NCI-H82 (cell line): ENCODE data around the gene HOXB4.

Experiments used
- DNase-seq: peaks from one replicate; lab custom pipeline; 2025; lab: John Stamatoyannopoulos, UW

Gene HOXB4

DNA sequence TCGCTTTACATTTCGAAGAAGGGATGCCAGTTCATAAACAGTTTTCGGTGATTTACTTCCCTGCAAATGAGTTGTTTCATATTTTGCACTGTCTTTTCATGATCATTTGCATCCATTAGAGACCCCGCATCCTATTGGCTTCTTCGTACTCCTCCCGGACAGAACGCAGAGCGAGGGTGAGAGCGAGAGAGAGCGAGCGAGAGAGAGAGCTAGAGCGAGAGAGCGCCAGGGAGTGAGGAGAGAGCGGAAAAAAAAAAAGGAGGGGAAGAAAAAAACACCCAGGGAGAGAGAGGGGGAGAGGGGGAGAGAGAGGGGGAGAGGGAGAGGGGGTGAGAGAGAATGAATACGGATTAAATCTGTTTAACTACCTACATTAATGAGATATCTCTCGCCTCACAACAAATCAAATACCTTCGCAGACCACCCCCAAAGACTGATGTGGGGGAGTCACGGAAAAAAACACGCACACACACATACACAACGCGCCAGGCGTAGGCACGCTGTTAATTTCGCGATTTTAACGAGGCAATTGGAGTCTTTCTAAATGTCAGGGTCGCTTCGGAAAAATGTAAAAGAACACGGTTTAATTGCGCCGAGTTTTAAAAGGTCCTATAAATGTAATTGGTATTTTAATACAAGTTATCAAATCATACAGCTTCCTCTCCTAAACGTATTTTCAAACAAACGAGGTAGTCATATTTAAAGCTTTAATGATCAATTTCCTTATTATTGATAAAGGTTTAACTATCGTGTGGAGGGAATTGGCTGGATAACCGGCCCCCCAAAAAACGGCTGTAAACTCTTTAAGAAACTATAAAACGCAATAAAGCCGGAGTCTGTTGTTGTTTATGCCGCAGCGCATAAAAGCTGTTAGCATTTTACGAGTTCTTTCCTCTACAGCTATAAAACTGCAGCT is 37.2 kb upstream of the HOXB4 start, which contains the start of gene HOXB8:
HOXB8 (minus strand) TSS at position 246 of the 916 bp plus-strand sequence. CDS start 588 bp downstream, outside the sequence.
- DNase-seq, result no peak

DNA sequence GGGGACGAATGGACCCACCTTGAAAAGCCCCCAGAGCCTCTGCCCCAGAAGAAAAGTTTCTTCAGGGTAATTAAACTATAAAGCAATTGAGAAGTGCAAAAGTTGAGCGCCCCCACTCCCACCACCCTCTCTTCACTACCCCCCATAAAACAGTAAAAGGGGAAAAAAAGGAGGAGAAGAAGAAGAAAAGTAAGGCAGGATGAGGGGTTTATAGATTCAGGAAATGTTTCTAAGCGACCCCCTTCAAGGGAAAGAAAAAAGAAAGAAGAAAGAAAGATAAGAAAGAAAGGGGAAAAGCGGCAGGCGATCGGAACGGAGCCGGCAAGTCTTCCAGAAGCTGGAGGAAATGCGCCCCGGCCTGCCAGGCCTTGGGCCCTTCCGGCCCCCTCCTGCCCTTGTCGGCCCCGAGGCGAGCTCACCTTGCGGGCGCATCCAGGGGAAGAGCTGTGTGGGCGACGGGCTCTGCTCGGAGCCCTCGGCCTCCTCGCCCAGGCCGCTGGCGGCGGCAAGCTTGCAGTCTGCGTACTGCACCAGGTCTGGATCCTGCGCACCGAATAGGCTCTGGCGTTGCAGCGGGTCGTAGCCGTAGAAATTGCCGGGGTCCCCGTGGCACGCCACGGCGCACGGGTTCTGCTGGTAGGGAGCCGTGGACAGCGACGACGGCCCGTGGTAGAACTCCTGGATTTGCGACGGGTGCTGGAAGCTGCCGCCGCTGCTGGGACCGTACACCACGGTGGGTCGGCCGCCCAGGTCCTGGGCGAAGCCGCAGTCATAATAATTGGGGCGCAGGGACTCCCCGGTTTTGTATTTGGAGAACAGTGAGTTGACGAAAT is 35.9 kb upstream of the HOXB4 start:
- DNase-seq, result peak; percentile 20

- DNase-seq, result peak; percentile 66
These were observed 34.9 kb upstream of the HOXB4 start for GRCh38 chr17:48612854-48613691.

DNA sequence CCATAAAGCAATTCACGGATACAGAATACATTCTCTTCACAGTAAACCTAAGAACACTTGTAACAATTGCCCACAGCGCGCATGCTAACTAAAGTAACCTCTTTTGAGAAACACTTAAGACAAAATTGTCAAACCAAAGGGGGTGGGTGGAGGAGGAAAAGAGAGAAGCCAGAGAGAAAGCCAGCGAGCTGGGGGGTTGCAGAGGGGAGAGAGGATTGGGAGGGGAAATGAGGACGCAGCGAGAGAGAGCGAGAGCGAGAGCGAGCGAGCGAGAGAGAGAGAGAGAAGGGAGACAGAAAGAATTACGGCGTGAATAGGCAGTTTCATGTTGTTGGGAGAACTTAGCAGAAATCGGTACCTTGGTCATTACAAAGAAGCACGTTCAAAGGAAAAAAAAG is 34.3 kb upstream of the HOXB4 start:
- DNase-seq, result no peak

DNA sequence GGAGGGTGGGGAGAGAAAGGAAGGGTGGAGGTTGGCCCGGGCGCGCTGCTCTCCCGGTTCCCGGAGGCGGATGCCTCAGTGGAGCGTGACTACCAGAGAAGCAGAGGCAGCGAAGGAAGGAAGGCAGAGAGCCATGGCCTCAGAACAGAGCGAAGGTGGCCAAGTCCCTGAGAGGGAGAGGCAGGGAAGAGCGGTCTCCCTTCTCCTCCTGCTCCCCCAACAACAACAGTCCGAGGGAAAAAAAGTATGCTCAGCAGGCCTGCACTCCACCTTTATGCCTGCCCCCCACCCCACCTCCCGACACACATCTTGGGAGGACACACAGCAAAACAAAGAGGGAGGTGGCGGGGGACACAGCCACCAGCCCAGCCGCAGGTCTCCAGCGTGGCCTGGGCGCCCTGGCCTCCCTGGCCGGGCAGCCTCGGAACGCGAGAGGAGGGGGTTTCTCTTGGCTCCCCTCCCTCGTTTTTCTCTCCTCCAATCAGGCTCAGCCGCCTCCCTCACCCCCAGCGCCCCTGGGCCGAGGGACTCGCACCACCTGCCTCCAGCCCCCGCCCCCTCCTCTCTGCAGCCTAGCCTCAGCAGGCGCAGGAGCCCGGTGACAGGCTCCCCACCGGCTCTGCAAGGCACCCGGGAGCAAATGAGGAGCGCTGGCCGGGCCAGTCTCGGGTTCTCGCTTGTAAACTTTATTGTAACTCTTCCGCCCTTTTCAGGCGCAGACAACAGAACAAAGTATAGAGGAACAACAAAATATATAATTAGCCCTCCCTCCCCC is 33.7 kb upstream of the HOXB4 start:
- DNase-seq, result no peak

GRCh38 chr17:48611213-48611612 is 33.1 kb upstream of the HOXB4 start:
- no peak for DNase-seq

GRCh38 chr17:48610282-48611211 is 32.4 kb upstream of the HOXB4 start, which contains the start of gene HOXB7:
HOXB7 (minus strand) TSS chr17:48611017; CDS start chr17:48610918, 99 bp downstream.
- DNase-seq, result peak; percentile 38

GRCh38 chr17:48609759-48610281 is 31.7 kb upstream of the HOXB4 start:
- no peak for DNase-seq

DNA sequence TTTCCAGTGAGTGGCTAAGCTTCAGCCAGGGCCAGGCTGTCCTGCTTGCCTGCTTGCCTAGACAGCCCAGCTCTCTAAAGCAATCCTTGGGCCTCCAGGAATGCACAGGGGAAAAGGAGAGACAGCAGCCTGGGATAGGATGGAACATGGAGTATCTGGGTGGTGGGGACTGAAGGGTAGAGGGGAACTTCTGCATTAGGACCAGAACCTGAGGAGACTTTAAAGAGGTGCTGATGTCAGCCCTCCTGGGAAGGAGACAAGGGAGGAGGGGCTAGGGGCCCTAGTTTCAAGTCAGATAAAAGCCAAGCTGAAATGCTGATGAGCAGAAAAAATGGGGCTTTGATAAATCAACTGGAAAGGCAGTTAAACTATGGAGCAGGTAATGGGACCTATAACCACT is 30.9 kb upstream of the HOXB4 start:
- DNase-seq, result no peak

DNA sequence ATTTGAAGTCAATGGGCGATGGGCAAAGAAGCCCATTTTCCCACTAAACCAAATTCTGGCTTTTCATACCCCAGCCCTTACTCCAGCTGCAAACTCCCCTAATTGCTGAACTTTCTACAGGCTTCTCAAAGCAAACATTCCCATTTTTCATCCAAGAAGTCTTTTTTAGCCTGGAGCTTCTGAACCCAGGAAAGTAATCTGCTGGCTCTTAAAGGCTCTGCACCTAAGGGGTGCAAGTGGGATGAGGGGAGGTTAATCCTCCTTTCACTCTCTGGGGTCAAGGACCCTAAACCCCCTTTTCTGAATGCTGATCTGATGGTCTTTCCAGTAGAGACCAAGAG is 30.3 kb upstream of the HOXB4 start:
- no peak for DNase-seq

DNA sequence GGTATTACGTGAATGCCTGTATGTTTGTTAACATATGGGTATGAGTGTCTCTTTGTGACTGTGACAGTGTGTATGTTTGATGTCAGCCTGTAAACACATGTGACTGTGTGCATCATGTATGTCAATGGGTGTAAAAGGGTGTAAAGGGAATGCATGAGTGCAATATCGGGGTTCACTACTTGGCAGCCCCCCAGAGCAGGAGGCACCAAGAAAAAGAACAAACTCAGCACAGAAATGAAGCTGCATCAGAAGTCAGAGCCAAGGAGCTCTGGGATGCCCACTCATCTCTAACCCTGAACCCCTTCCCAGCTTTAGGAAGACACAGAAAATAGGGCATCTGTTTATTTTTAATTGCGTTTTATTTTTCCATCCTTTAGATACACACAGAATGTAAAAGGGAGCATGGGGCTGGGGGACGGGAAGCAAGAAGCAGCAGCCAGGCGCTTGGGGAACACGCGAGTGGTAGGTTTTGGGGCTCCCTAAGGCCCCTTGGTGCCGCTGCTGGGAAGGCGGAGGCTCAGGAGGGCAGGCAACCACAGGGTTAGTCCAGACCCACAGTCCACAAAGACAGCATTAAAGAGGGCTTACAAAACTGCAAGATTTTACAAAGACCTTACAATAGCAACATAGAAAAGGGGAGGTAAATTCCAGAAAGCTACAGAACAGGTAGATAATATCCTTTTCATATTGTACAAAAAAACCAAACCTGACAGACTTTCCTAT is 28.9 kb upstream of the HOXB4 start:
- DNase-seq, result no peak

- DNase-seq, result no peak
These were observed 28.1 kb upstream of the HOXB4 start for GRCh38 chr17:48605991-48606891.

DNA sequence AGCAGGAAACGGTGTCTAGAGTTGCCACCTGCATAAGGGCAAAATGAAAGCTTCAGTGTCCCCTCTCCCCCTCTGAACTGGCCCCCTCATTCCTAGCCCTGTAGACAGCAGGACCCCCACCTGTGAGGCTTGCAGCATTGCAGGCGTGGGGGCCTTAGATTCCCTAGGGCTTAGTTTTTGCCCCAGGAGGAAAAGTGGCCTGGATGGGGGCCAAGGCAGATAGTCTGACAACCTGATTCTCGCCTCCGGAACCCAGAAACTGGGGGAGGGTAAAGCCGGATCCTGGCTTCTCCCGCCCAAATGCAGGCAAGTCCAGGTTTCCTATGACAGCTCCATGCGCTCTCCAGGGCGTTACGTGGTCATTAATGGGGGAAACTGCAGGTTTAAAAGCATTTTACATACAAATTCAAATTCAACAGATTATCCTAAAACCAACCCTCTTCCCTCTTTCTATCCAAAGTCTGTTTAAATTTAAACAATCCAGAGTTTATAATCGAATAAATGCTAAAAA is 27.3 kb upstream of the HOXB4 start:
- no peak for DNase-seq

- DNase-seq, result no peak
These were observed 26.7 kb upstream of the HOXB4 start, which contains the start of gene HOXB6 for GRCh38 chr17:48604770-48605329. HOXB6 (minus strand) TSS chr17:48604986; CDS start chr17:48598150, 6,836 bp downstream.

- DNase-seq, result no peak
These were observed 26.0 kb upstream of the HOXB4 start for GRCh38 chr17:48603959-48604769.
